ENCODE measurements around the gene KCTD11. TPM values are rescaled to one million over a fixed set of nuclear protein-coding genes. Genes with fewer than 3 reads are reported as not detected.

The KCTD11 gene
- total RNA-seq, 2 experiments from 2014 or later: 6.0 to 8.6 TPM

- BruUV-seq (replicated peaks): no TSS peak
- TF ChIP-seq EZH2phosphoT487 (IDR thresholded peaks at IDR 0.05; ENCODE audit: borderline replicate concordance, low read depth, low read length): no peak
- TF ChIP-seq, protein P1, sequence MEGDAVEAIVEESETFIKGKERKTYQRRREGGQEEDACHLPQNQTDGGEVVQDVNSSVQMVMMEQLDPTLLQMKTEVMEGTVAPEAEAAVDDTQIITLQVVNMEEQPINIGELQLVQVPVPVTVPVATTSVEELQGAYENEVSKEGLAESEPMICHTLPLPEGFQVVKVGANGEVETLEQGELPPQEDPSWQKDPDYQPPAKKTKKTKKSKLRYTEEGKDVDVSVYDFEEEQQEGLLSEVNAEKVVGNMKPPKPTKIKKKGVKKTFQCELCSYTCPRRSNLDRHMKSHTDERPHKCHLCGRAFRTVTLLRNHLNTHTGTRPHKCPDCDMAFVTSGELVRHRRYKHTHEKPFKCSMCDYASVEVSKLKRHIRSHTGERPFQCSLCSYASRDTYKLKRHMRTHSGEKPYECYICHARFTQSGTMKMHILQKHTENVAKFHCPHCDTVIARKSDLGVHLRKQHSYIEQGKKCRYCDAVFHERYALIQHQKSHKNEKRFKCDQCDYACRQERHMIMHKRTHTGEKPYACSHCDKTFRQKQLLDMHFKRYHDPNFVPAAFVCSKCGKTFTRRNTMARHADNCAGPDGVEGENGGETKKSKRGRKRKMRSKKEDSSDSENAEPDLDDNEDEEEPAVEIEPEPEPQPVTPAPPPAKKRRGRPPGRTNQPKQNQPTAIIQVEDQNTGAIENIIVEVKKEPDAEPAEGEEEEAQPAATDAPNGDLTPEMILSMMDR (conservative IDR thresholded peaks at IDR 0.05; ENCODE audit: low read length): no peak; the same call in 1 of the 2 replicates
Measured at GRCh38 chr17:7394452-7395191, 42.7 kb downstream of the KCTD11 start, which contains the start of gene PLSCR3. Gene PLSCR3, minus strand, starts transcription at chr17:7394525. Its CDS starts 415 bp downstream, at chr17:7394110.

GRCh38 chr17:7396147-7396546 lies 44.2 kb downstream of the KCTD11 start:
- Histone ChIP-seq H3K36me3 (ENCODE audit: insufficient read depth, low read length) (peaks cover 12% of the 10 kb centered on the region; the same call in 1 of the 2 replicates), H3K4me1 (ENCODE audit: insufficient read depth, low read length, poor library complexity, severe bottlenecking) (peaks cover 9% of the 10 kb centered on the region), H3K9me3 (ENCODE audit: low read length) (no peaks in the 10 kb centered on the region), H3K27ac (ENCODE audit: low read depth, low read length, poor library complexity, severe bottlenecking) (no peak overlapping the region), H2AFZ (ENCODE audit: low read length) (no peak overlapping the region), H3K9me2 (ENCODE audit: insufficient read depth, low read length) (no peaks in the 10 kb centered on the region), H3K4me2 (ENCODE audit: low read length) (no peak overlapping the region), H3K79me2 (ENCODE audit: insufficient read depth, low read depth, low read length) (no peaks in the 10 kb centered on the region), H3K4me3 (ENCODE audit: low read depth, low read length, poor library complexity, severe bottlenecking) (no peak overlapping the region), H4K20me1 (ENCODE audit: insufficient read depth, low read length) (no peaks in the 10 kb centered on the region)
- BruUV-seq (replicated peaks): no TSS peak
- ChIA-PET POLR2A (no interaction called here), CTCF (ENCODE audit: unreplicated experiment) (no interaction called here)
- TF ChIP-seq EZH2phosphoT487 (IDR thresholded peaks at IDR 0.05; ENCODE audit: borderline replicate concordance, low read depth, low read length): no peak
- TF ChIP-seq, protein P1 (conservative IDR thresholded peaks at IDR 0.05; ENCODE audit: low read length): no peak
- no peak for DNase-seq (ENCODE audit: low spot score)
- intact Hi-C loops (cut with micrococcal nuclease; ENCODE audit: unreplicated experiment): no loop called here

More at GRCh38 chr17:7394452-7395191, 42.7 kb downstream of the KCTD11 start, which contains the start of gene PLSCR3:
- H3K9me2 ChIP-seq (ENCODE audit: insufficient read depth, low read length): no peaks in the 10 kb centered on the region
- CTCF ChIA-PET (ENCODE audit: unreplicated experiment): interaction anchor here (0.6 kb wide), 1 partner anchor 39 kb away, joined by 3 read pairs; no protein-coding TSS in a partner anchor
- peak; percentile 85 for DNase-seq (ENCODE audit: low spot score)
- H4K20me1 ChIP-seq (ENCODE audit: insufficient read depth, low read length): no peaks in the 10 kb centered on the region
- H3K9me3 ChIP-seq (ENCODE audit: low read length): no peaks in the 10 kb centered on the region
- peaks cover 9% of the 10 kb centered on the region for H3K4me1 ChIP-seq (ENCODE audit: insufficient read depth, low read length, poor library complexity, severe bottlenecking)
- peak within 1 kb of the TSS; percentile 63 for H2AFZ ChIP-seq (ENCODE audit: low read length)
- peak within 1 kb of the TSS; percentile 9 for H3K27ac ChIP-seq (ENCODE audit: low read depth, low read length, poor library complexity, severe bottlenecking)
- peak within 1 kb of the TSS; percentile 80 for H3K4me2 ChIP-seq (ENCODE audit: low read length)
- no peaks in the 10 kb centered on the region for H3K79me2 ChIP-seq (ENCODE audit: insufficient read depth, low read depth, low read length)
- peaks cover 12% of the 10 kb centered on the region; the same call in 1 of the 2 replicates for H3K36me3 ChIP-seq (ENCODE audit: insufficient read depth, low read length)
- intact Hi-C loops (cut with micrococcal nuclease; ENCODE audit: unreplicated experiment): no loop called here
- peak within 1 kb of the TSS; percentile 72 for H3K4me3 ChIP-seq (ENCODE audit: low read depth, low read length, poor library complexity, severe bottlenecking)
- POLR2A ChIA-PET: interaction anchor here (0.6 to 1.0 kb wide), 3 partner anchors 9 to 271 kb away, joined by 3 to 7 read pairs (median 3); partner anchors contain the start of gene TMEM256

DNA sequence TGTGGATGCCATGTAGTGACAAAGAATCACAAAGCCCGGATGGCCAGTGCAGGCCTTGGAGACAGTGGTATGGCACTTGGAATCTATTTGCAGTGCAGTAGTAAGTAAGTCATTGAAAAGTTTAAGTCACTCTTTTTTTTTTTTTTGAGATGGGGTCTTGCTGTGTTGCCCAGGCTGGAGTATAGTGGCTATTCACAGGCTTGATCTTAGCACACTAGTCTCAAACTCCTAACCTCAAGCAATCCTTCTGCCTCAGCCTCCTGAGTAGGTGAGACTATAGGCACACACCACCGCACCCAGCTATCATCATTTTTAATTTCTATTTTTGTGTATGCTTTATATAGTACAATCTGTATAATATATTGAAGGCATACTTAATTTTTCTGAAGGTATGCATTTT lies 46.6 kb downstream of the KCTD11 start:
- BruUV-seq (replicated peaks): no TSS peak
- Histone ChIP-seq H3K9me3 (ENCODE audit: low read length) (no peaks in the 10 kb centered on the region), H3K4me3 (ENCODE audit: low read depth, low read length, poor library complexity, severe bottlenecking) (no peak overlapping the region), H3K79me2 (ENCODE audit: insufficient read depth, low read depth, low read length) (no peaks in the 10 kb centered on the region), H4K20me1 (ENCODE audit: insufficient read depth, low read length) (no peaks in the 10 kb centered on the region), H3K9me2 (ENCODE audit: insufficient read depth, low read length) (no peaks in the 10 kb centered on the region), H3K36me3 (ENCODE audit: insufficient read depth, low read length) (no peaks in the 10 kb centered on the region), H2AFZ (ENCODE audit: low read length) (no peak overlapping the region), H3K4me1 (ENCODE audit: insufficient read depth, low read length, poor library complexity, severe bottlenecking) (peaks cover 9% of the 10 kb centered on the region), H3K27ac (ENCODE audit: low read depth, low read length, poor library complexity, severe bottlenecking) (no peak overlapping the region), H3K4me2 (ENCODE audit: low read length) (no peak overlapping the region)
- intact Hi-C loops (cut with micrococcal nuclease; ENCODE audit: unreplicated experiment): no loop called here
- TF ChIP-seq EZH2phosphoT487 (IDR thresholded peaks at IDR 0.05; ENCODE audit: borderline replicate concordance, low read depth, low read length): no peak
- TF ChIP-seq, protein P1 (conservative IDR thresholded peaks at IDR 0.05; ENCODE audit: low read length): no peak
- POLR2A ChIA-PET: interaction anchor here (0.6 to 1.0 kb wide), 4 partner anchors 11 to 134 kb away, joined by 3 to 4 read pairs (median 3); no protein-coding TSS in a partner anchor
- DNase-seq (ENCODE audit: low spot score): no peak
- CTCF ChIA-PET (ENCODE audit: unreplicated experiment): no interaction called here
